Measurements from ENCODE around the gene SEC23B.

DNA sequence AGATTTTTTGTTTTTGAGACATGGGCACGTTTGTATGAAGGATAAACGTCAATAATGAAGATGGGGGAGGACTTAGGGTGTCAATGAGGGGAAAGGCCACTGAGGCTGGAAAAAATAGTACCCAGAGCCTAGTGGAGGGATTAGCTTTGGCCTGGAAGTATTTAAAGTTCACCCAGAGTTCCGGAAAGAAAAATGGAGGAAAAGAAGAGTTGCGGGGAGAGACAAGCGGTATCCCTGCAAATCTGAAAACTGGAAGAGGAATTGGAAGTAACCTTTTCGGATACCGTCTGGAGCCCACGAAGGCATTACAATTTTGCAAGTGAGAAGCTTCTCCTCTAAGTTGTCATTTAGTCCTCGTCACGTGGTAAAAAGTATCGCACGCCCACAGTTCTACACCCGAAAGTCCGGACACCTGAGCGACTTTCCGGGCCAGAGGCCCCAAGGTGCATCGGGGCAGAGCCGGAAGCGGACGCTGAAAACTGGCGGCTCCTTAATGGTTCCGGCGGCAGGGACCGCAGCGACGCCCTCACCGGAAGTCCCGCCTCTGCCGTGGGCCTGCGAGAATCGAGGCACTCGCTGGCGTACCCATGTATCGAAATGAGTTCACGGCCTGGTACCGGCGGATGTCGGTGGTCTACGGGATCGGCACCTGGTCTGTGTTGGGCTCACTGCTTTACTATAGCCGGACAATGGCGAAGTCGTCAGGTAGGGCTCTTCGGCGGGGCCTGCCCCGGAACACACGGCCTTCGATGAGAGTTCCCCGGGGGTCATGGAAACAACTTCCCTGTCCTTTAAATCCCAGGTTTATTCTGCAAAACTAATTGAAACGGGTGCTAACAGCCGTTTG, 59.4 kb downstream of the SEC23B start, which contains the start of gene SMIM26:
- TF ChIP-seq CTCF (IDR thresholded peaks at IDR 0.05) (no peak), POLR2AphosphoS5 (IDR thresholded peaks at IDR 0.05; ENCODE audit: low read depth, low read length) (peak; percentile 89), REST (IDR thresholded peaks at IDR 0.05; ENCODE audit: insufficient read depth in 1 of 2, low read depth in 2 of 2, low read length in 1 of 2) (no peak), TCF7L2 (IDR thresholded peaks at IDR 0.05; ENCODE audit: low read depth, low read length) (peak; percentile 50)
